Activated CD4-positive, alpha-beta memory T cell treated with anti-CD3 and anti-CD28 coated beads, Interleukin-2, amount 10 ng/mL, durations not matched to agents 7 days and 5 days (primary cell): ENCODE measurements around the gene GLG1. TPM values are rescaled to one million over a fixed set of nuclear protein-coding genes. Genes with fewer than 3 reads are reported as not detected.

Source experiments
- total RNA-seq, 2 experiments: library from RNA; stranded (reverse); gene quantifications; one replicate each; pipeline ENCODE4 v1.2.3, GENCODE V29; 2021

Gene GLG1
- total RNA-seq, 2 experiments from 2014 or later = 130 to 132 TPM

Other genes with a start within 250 kb of the GLG1 start
- gene NPIPB15, start 230.8 kb downstream of the GLG1 start, total RNA-seq = under 1 TPM in 1 of 2 experiments, not detected in 1; 0.55 TPM
- gene CLEC18B, start 185.6 kb downstream of the GLG1 start, total RNA-seq = under 1 TPM in 1 of 2 experiments, not detected in 1; 0.48 TPM
- 100 to 1,000 TPM in 1 of 2 experiments, 10 to 100 TPM in 1; 99.5 to 107 TPM for gene RFWD3, start 59.8 kb upstream of the GLG1 start, total RNA-seq
- 10 to 100 TPM; 42.8 to 45.2 TPM for gene MLKL, start 93.7 kb upstream of the GLG1 start, total RNA-seq
- gene FA2H, start 167.7 kb upstream of the GLG1 start, total RNA-seq = 1 to 10 TPM in 1 of 2 experiments, under 1 TPM in 1; 0.50 to 1.1 TPM